HepG2 (cell line): ENCODE data around the gene JPT1. TPM values are rescaled to one million over a fixed set of nuclear protein-coding genes. Genes with fewer than 3 reads are reported as not detected.

Source experiments
- ATF7 ChIP-seq, 2 experiments: fragments of 450-650 bp in 1 of 2; sonication (generic) in 1 of 2; formaldehyde crosslinking in 1 of 2; IDR thresholded peaks; 2 replicates each; pipeline versions ENCODE4 v1.4.0 to v1.6.1; 2016 to 2020; ENCODE audit warnings: antibody characterized with exemption in 1 of 2, mild to moderate bottlenecking in 1 of 2, missing genetic modification reagents in 1 of 2
- CSRNP2 ChIP-seq: sonication (generic); formaldehyde crosslinking; conservative IDR thresholded peaks from 2 replicates; pipeline ENCODE4 v1.8.0; 2022; ENCODE audit warnings: low read depth, missing genetic modification reagents
- KDM5A ChIP-seq: fragments of 200-600 bp; sonication (generic); IDR thresholded peaks from 2 replicates; pipeline ENCODE4 v1.7.0; 2018; ENCODE audit warnings: antibody characterized with exemption, mild to moderate bottlenecking, low read length, borderline replicate concordance
- MTA3 ChIP-seq: sonication (generic); formaldehyde crosslinking; IDR thresholded peaks from 2 replicates; pipeline ENCODE4 v1.4.0; 2020; ENCODE audit warnings: missing genetic modification reagents
- NCOA2 ChIP-seq: sonication (generic); formaldehyde crosslinking; IDR thresholded peaks from 2 replicates; pipeline ENCODE4 v1.8.0; 2022; ENCODE audit warnings: inconsistent platforms
- PAX8 ChIP-seq: sonication (generic); formaldehyde crosslinking; IDR thresholded peaks from 2 replicates; pipeline ENCODE4 v1.8.0; 2022; ENCODE audit warnings: mild to moderate bottlenecking, missing genetic modification reagents, borderline replicate concordance
- TBX3 ChIP-seq: fragments of 450-650 bp; IDR thresholded peaks from 2 replicates; pipeline ENCODE4 v1.6.1; 2017; ENCODE audit warnings: antibody characterized with exemption, mild to moderate bottlenecking, inconsistent platforms, borderline replicate concordance
- ZBTB1 ChIP-seq: sonication (generic); formaldehyde crosslinking; IDR thresholded peaks from 2 replicates; pipeline ENCODE4 v1.4.0; 2020; ENCODE audit warnings: missing genetic modification reagents, borderline replicate concordance
- ZMAT3 ChIP-seq: sonication (generic); formaldehyde crosslinking; conservative IDR thresholded peaks from 2 replicates; pipeline ENCODE4 v1.7.0; 2021; ENCODE audit warnings: missing genetic modification reagents
- polyA plus RNA-seq, 8 experiments: library from polyadenylated mRNA; depleted of rRNA in 3 of 8; stranded (reverse) in 7 of 8; unstranded in 1 of 8; fragments of >200 nt; fragmentation: Illumina TruSeq in 4 of 8; extraction: Trizol in 4 of 8; gene quantifications; 2 replicates each; pipeline versions ENCODE4 v1.2.1 to v1.2.3, GENCODE V29; 2011 to 2016; ENCODE audit warnings: low read depth in 4 of 8, missing spikeins in 1 of 8, mixed read lengths in 1 of 8; ENCODE audit not compliant: insufficient read depth in 1 of 8
- total RNA-seq, 5 experiments: library from RNA; depleted of rRNA; stranded (reverse); fragments of >200 nt; fragmentation: Illumina TruSeq; extraction: Trizol; gene quantifications; 2 replicates each; pipeline ENCODE4 v1.2.3, GENCODE V29; 2016; ENCODE audit warnings: low read depth in 1 of 5
- TF ChIP-seq, protein P1 (sequence below): sonication (generic); formaldehyde crosslinking; conservative IDR thresholded peaks from 2 replicates; pipeline ENCODE4 v1.4.0; 2020; ENCODE audit warnings: mild to moderate bottlenecking, missing genetic modification reagents, moderate library complexity

The JPT1 gene
- total and polyA plus RNA-seq, 2 of the 13 experiments (the other 11 are each of a cell fraction or from before 2014, with no cell fraction given), result 43.3 to 256 TPM

DNA sequence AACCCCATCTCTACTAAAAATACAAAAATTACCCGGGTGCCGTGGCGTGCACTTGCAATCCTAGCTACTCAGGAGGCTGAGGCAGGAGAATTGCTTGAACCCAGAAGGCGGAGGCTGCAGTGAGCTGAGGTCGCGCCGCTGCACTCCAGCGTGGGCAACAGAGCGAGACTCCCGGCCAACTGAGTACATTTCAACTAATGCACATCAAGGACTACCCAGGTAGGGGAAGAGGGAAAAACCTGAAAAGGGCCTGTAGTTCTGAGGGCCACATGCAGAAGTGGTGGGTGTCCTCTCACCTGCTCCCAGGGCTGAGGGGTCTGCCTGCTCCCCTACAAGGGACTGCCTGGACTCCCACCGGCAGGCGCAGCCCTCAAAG is 67.1 kb downstream of the JPT1 start (continued):
- TF ChIP-seq, protein P1, sequence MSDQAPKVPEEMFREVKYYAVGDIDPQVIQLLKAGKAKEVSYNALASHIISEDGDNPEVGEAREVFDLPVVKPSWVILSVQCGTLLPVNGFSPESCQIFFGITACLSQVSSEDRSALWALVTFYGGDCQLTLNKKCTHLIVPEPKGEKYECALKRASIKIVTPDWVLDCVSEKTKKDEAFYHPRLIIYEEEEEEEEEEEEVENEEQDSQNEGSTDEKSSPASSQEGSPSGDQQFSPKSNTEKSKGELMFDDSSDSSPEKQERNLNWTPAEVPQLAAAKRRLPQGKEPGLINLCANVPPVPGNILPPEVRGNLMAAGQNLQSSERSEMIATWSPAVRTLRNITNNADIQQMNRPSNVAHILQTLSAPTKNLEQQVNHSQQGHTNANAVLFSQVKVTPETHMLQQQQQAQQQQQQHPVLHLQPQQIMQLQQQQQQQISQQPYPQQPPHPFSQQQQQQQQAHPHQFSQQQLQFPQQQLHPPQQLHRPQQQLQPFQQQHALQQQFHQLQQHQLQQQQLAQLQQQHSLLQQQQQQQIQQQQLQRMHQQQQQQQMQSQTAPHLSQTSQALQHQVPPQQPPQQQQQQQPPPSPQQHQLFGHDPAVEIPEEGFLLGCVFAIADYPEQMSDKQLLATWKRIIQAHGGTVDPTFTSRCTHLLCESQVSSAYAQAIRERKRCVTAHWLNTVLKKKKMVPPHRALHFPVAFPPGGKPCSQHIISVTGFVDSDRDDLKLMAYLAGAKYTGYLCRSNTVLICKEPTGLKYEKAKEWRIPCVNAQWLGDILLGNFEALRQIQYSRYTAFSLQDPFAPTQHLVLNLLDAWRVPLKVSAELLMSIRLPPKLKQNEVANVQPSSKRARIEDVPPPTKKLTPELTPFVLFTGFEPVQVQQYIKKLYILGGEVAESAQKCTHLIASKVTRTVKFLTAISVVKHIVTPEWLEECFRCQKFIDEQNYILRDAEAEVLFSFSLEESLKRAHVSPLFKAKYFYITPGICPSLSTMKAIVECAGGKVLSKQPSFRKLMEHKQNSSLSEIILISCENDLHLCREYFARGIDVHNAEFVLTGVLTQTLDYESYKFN (CRISPR knock-in tag), result no peak
- TF ChIP-seq ZBTB1 (CRISPR knock-in tag), result no peak
- TF ChIP-seq NCOA2 (CRISPR knock-in tag), result no peak
- TF ChIP-seq PAX8 (CRISPR knock-in tag), result no peak
- no peak for TF ChIP-seq KDM5A
- no peak for TF ChIP-seq MTA3 (CRISPR knock-in tag)
- no peak for TF ChIP-seq ZMAT3 (CRISPR knock-in tag)
- no peak for TF ChIP-seq TBX3
- TF ChIP-seq CSRNP2, result no peak
- TF ChIP-seq ATF7 (IDR thresholded peaks at IDR 0.05), result no peak
- no peak for TF ChIP-seq ATF7 (CRISPR knock-in tag; IDR thresholded peaks at IDR 0.05)
